GM21723 (cell line): Measurements from ENCODE around the gene ZNF850.

Experiments
- ATAC-seq: cut with Tn5 transposase; IDR thresholded peaks from one replicate; pipeline ENCODE4 v1.9.1; 2021; ENCODE audit warnings: mild to moderate bottlenecking, moderate library complexity; ENCODE audit not compliant: unreplicated experiment

The ZNF850 gene

GRCh38 chr19:36707134-36707533 lies 65.5 kb downstream of the ZNF850 start:
- no peak for ATAC-seq

- ATAC-seq, result no peak
Measured at GRCh38 chr19:36688058-36688457, 84.5 kb downstream of the ZNF850 start.

GRCh38 chr19:36687214-36688056 lies 85.2 kb downstream of the ZNF850 start, which contains the start of gene ZNF567:
Gene ZNF567 (plus strand): TSS chr19:36687612. CDS start chr19:36694868, 7,256 bp downstream.
- ATAC-seq, result peak; percentile 81

- peak; percentile 40 for ATAC-seq
Measured at GRCh38 chr19:36686365-36687213, 86.0 kb downstream of the ZNF850 start.

GRCh38 chr19:36685835-36686234 lies 86.8 kb downstream of the ZNF850 start:
- ATAC-seq, result no peak

- no peak for ATAC-seq
Measured at GRCh38 chr19:36679455-36679854, 93.2 kb downstream of the ZNF850 start.

GRCh38 chr19:36674201-36674600 lies 98.4 kb downstream of the ZNF850 start:
- no peak for ATAC-seq

- ATAC-seq, result no peak
Measured at GRCh38 chr19:36672368-36672767, 100.2 kb downstream of the ZNF850 start.

GRCh38 chr19:36668646-36669045 lies 104.0 kb downstream of the ZNF850 start:
- no peak for ATAC-seq

GRCh38 chr19:36665832-36666231 lies 106.8 kb downstream of the ZNF850 start:
- ATAC-seq, result no peak
